ENCODE measurements around the gene MAP7D3. TPM values are rescaled to one million over a fixed set of nuclear protein-coding genes. Genes with fewer than 3 reads are reported as not detected.

MAP7D3 gene
- total and polyA plus RNA-seq, 2 of the 4 experiments (the other 2 are of a cell fraction) = 10.0 to 23.8 TPM

DNA sequence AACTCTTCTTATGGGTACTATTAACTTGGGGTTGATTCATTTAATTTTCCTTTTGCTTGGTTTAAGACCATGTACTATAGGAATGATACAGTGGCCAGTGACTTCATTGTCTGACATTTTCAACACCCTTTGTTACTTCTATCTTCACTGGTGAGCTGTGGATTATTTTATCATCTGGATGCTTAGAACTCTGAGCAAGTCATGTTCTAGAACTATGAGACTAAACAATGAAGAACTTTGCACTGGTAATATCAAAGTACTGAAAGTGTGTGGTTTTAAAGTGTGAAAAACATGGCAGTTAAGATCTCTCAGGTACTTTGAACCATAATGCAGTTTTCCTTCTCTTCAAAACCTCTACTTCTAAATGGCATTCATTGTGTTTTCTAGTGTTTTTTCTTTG is 47.8 kb downstream of the MAP7D3 start:
- intact Hi-C loops (cut with micrococcal nuclease) (loop anchor here (2.0 kb wide), 1 partner anchor 35 kb away; no protein-coding TSS in a partner anchor), in situ Hi-C loops (cut with MboI; ENCODE audit: low sequenced_read_pairs) (no loop called here), dilution Hi-C loops (cut with HindIII; ENCODE audit: low sequenced_read_pairs, unreplicated experiment) (no loop called here)
- Histone ChIP-seq H3K9me1 (ENCODE audit: insufficient read depth, low read length) (no peaks in the 10 kb centered on the region), H4K20me1 (ENCODE audit: insufficient read depth, low read length) (no peaks in the 10 kb centered on the region), H3K9me3 (ENCODE audit: control insufficient read depth, insufficient read depth, low read length) (no peaks in the 10 kb centered on the region), H3K36me3 (ENCODE audit: control insufficient read depth, insufficient read depth, low read length) (peaks cover 15% of the 10 kb centered on the region; the same call in 1 of the 2 replicates), H3K23ac (ENCODE audit: low read depth, low read length) (no peak overlapping the region), H3K4me1 (ENCODE audit: control insufficient read depth, insufficient read depth, low read length) (peaks cover 11% of the 10 kb centered on the region), H2BK5ac (ENCODE audit: low read depth, low read length, poor library complexity, severe bottlenecking) (no peak overlapping the region), H2AFZ (replicated peaks; ENCODE audit: low read length, poor library complexity) (no peak overlapping the region), H3K56ac (ENCODE audit: extremely low read depth, insufficient read depth, low read length) (no peak overlapping the region), H3K4ac (ENCODE audit: low read depth, low read length) (no peak overlapping the region), H2BK120ac (ENCODE audit: low read depth, low read length) (no peak overlapping the region), H3K4me3 (ENCODE audit: insufficient read depth, low read depth, low read length) (no peak overlapping the region), H3K79me1 (ENCODE audit: low read depth in 1 of 2, low read length in 2 of 2) (0 out of 4 replicates have a peak, but pooled peaks cover 0 to 7% of the 10 kb centered on the region in 2 experiments), H3K27ac (ENCODE audit: insufficient read depth, low read length) (no peak overlapping the region), H4K8ac (ENCODE audit: low read depth in 2 of 2, low read length in 2 of 2) (peak overlapping the region in 1 of 2 experiments; percentile 27; a peak in 1 of 4 replicates), H4K5ac (ENCODE audit: low read depth, low read length) (no peak overlapping the region), H2BK20ac (ENCODE audit: low read depth, low read length) (peak overlapping the region; percentile 55; the same call in 1 of the 2 replicates), H3K18ac (ENCODE audit: low read depth, low read length) (no peak overlapping the region), H4K91ac (ENCODE audit: insufficient read depth, low read depth, low read length) (no peak overlapping the region), H2BK15ac (ENCODE audit: low read depth, low read length) (no peak overlapping the region), H2AK5ac (ENCODE audit: low read depth, low read length) (no peak overlapping the region), H3K4me2 (ENCODE audit: low read depth, low read length) (no peak overlapping the region), H3K14ac (replicated peaks; ENCODE audit: low read depth, low read length) (no peak overlapping the region), H3K27me3 (ENCODE audit: control insufficient read depth, insufficient read depth, low read length) (peaks cover 1% of the 10 kb centered on the region; the same call in 1 of the 2 replicates), H2AK9ac (replicated peaks; ENCODE audit: low read depth, low read length, poor library complexity) (no peak overlapping the region), H3K9ac (ENCODE audit: low read depth, low read length) (no peak overlapping the region)
- ATAC-seq (ENCODE audit: low read depth) (no peak), DNase-seq (no peak)
- BruUV-seq (replicated peaks) = no TSS peak
- POLR2A ChIA-PET (ENCODE audit: unreplicated experiment) = no interaction called here
- TF ChIP-seq POLR2A (IDR thresholded peaks at IDR 0.05; ENCODE audit: low read depth, low read length) = no peak
- TF ChIP-seq CEBPB (IDR thresholded peaks at IDR 0.05; ENCODE audit: low read depth, low read length) = no peak
- no peak for TF ChIP-seq NFE2L2 (IDR thresholded peaks at IDR 0.05; ENCODE audit: low read depth, low read length)
- TF ChIP-seq USF2 (IDR thresholded peaks at IDR 0.05; ENCODE audit: low read depth, low read length) = no peak
- no peak for TF ChIP-seq SMC3 (IDR thresholded peaks at IDR 0.05; ENCODE audit: low read depth, low read length)
- TF ChIP-seq RCOR1 (IDR thresholded peaks at IDR 0.05; ENCODE audit: insufficient replicate concordance, low read length) = no peak
- TF ChIP-seq RFX5 (IDR thresholded peaks at IDR 0.05; ENCODE audit: low read depth, low read length) = no peak
- CTCF ChIA-PET = no interaction called here
